K562 (cell line): ENCODE results near the gene BCL2A1. TPM values are rescaled to one million over a fixed set of nuclear protein-coding genes. Genes with fewer than 3 reads are reported as not detected.

ENCODE experiments used
- ATAC-seq: fragments of 200-7000 bp; cut with Tn5 transposase; 3 replicates; pipeline ENCODE4 v1.9.1; 2020; ENCODE audit warnings: moderate library complexity
- BruUV-seq: library from RNA; stranded (reverse); fragments of 400-500 nt; replicated peaks from 2 replicates; lab custom pipeline; 2021; lab: Mats Ljungman, UMichigan
- CTCF ChIA-PET: fragments of 300-600 bp; formaldehyde crosslinking; extraction: SDS; loops from one replicate; lab custom pipeline; 2021; ENCODE audit warnings: low intra/inter-chr PET ratio; lab: Yijun Ruan, JAX
- POLR2A ChIA-PET: fragments of 300-600, 350-650 bp; sonication (Branson Sonifier 250); formaldehyde crosslinking; extraction: SDS; loops from one replicate; lab custom pipeline; 2021; ENCODE audit warnings: antibody characterized with exemption, inconsistent platforms; lab: Yijun Ruan, JAX
- DNase-seq, 4 experiments: peaks; one replicate each; pipeline versions ENCODE4 v3.0.0 to v3.0.0-alpha.2; 2011 to 2018; ENCODE audit warnings: low spot score in 3 of 4, mixed read lengths in 3 of 4; ENCODE audit errors: extremely low read depth in 1 of 4
- FAIRE-seq: peaks from 2 replicates; lab custom pipeline; 2011; peaks lifted over from hg19 to GRCh38; lab: Jason Lieb, UNC
- H2AFZ ChIP-seq: 2 replicates; pipeline ENCODE4 v1.6.0; 2011; ENCODE audit warnings: low read depth, low read length, control low read depth, inconsistent platforms
- H3K27ac ChIP-seq: fragments of 200-600 bp; 3 replicates; pipeline ENCODE4 v1.8.0; 2011; ENCODE audit warnings: low read depth, mild to moderate bottlenecking, control low read depth, inconsistent platforms, low read length, moderate library complexity, mixed read lengths; ENCODE audit errors: extremely low read depth
- H3K27me3 ChIP-seq, 2 experiments: fragments of 300-600 bp in 1 of 2; 2 replicates in 1 of 2; 3 replicates in 1 of 2; pipeline versions ENCODE4 v1.6.0 to v1.8.0; 2011; ENCODE audit warnings: inconsistent platforms in 2 of 2, low read length in 2 of 2, mild to moderate bottlenecking in 1 of 2, mixed read lengths in 1 of 2, moderate library complexity in 1 of 2; ENCODE audit not compliant: control insufficient read depth in 2 of 2, insufficient read depth in 2 of 2
- H3K36me3 ChIP-seq: fragments of 300-600 bp; 3 replicates; pipeline ENCODE4 v1.8.0; 2011; ENCODE audit warnings: mild to moderate bottlenecking, low read length, inconsistent platforms; ENCODE audit not compliant: control insufficient read depth, insufficient read depth
- H3K4me1 ChIP-seq, 2 experiments: fragments of 200-600 bp in 1 of 2; replicated peaks in 1 of 2; 2 replicates in 1 of 2; 3 replicates in 1 of 2; pipeline versions ENCODE4 v1.5.1 to v1.8.0; 2011; ENCODE audit warnings: inconsistent platforms in 2 of 2, low read length in 2 of 2, mild to moderate bottlenecking in 1 of 2, mixed read lengths in 1 of 2, moderate library complexity in 1 of 2; ENCODE audit not compliant: control insufficient read depth in 2 of 2, insufficient read depth in 2 of 2
- H3K4me2 ChIP-seq: 2 replicates; pipeline ENCODE4 v1.6.1; 2011; ENCODE audit warnings: low read length, control low read depth, inconsistent platforms, mixed read lengths; ENCODE audit not compliant: insufficient read depth
- H3K4me3 ChIP-seq: fragments of 200-600 bp; sonication (generic), shearing (Covaris generic); 2 replicates; pipeline ENCODE4 v1.5.1; 2016; ENCODE audit warnings: control low read depth, inconsistent platforms
- H3K79me2 ChIP-seq: fragments of 200-600 bp; 3 replicates; pipeline ENCODE4 v1.8.0; 2011; ENCODE audit warnings: low read length, inconsistent platforms; ENCODE audit not compliant: control insufficient read depth, insufficient read depth
- H3K9ac ChIP-seq, 2 experiments: 2 replicates each; pipeline versions ENCODE4 v1.6.0 to v1.6.1; 2011; ENCODE audit warnings: low read depth in 2 of 2, low read length in 2 of 2, control low read depth in 1 of 2, inconsistent platforms in 1 of 2, mild to moderate bottlenecking in 1 of 2, mixed read lengths in 1 of 2; ENCODE audit not compliant: insufficient read depth in 1 of 2
- H3K9me1 ChIP-seq: one replicate; pipeline ENCODE4 v1.6.0; 2011; ENCODE audit warnings: inconsistent platforms, mild to moderate bottlenecking, low read length, moderate library complexity; ENCODE audit not compliant: control insufficient read depth, insufficient read depth
- H3K9me3 ChIP-seq: replicated peaks from 2 replicates; pipeline ENCODE4 v1.5.1; 2011; ENCODE audit warnings: low read depth, low read length, inconsistent platforms; ENCODE audit not compliant: control insufficient read depth, insufficient read depth
- H4K20me1 ChIP-seq: replicated peaks from 2 replicates; pipeline ENCODE4 v1.6.1; 2011; ENCODE audit warnings: low read length, inconsistent platforms, mixed read lengths; ENCODE audit not compliant: control insufficient read depth, insufficient read depth
- CREB5 ChIP-seq: fragments of 250-450 bp; sonication (Bioruptor Pico); IDR thresholded peaks from 2 replicates; pipeline ENCODE4 v1.5.0; 2020; ENCODE audit warnings: mild to moderate bottlenecking
- KDM5B ChIP-seq: fragments of 200-600 bp; sonication (generic); IDR thresholded peaks from 2 replicates; pipeline ENCODE4 v1.6.1; 2012; ENCODE audit warnings: low read depth, mild to moderate bottlenecking, moderate library complexity, low read length, control low read depth, inconsistent platforms; ENCODE audit not compliant: insufficient replicate concordance
- MAFG ChIP-seq: fragments of 450-650 bp; conservative IDR thresholded peaks from 2 replicates; pipeline ENCODE4 v1.6.1; 2016; ENCODE audit warnings: missing genetic modification characterization, missing compliant biosample characterization
- SPI1 ChIP-seq: IDR thresholded peaks from 2 replicates; pipeline ENCODE4 v1.6.1; 2011; ENCODE audit warnings: low read depth, low read length, control low read depth, borderline replicate concordance
- TSC22D4 ChIP-seq: fragments of 450-650 bp; IDR thresholded peaks from 2 replicates; pipeline ENCODE4 v1.6.1; 2016; ENCODE audit warnings: missing genetic modification characterization, missing biosample characterization, control low read depth
- ZFP30 ChIP-seq: fragments of 250-450 bp; sonication (Bioruptor Pico); IDR thresholded peaks from 2 replicates; pipeline ENCODE4 v1.8.0; 2022; ENCODE audit warnings: moderate library complexity, mild to moderate bottlenecking, inconsistent platforms, borderline replicate concordance
- ZNF398 ChIP-seq: fragments of 250-450 bp; sonication (Bioruptor Pico); IDR thresholded peaks from 2 replicates; pipeline ENCODE4 v1.8.0; 2021; ENCODE audit warnings: moderate library complexity, mild to moderate bottlenecking, inconsistent platforms
- ZNF583 ChIP-seq: fragments of 250-450 bp; sonication (Bioruptor Pico); IDR thresholded peaks from 2 replicates; pipeline ENCODE4 v1.4.0; 2020
- ZNF589 ChIP-seq: fragments of 200-800 bp; sonication (Bioruptor generic); IDR thresholded peaks from 2 replicates; pipeline ENCODE4 v1.6.1; 2016; ENCODE audit warnings: low read depth, missing genetic modification characterization, missing compliant biosample characterization
- WGBS: fragments of 100-300 bp; shearing (Covaris generic); methylation state at CpG from one replicate; pipeline ENCODE4 v1.1.6; 2016; ENCODE audit warnings: low coverage, mixed read lengths; ENCODE audit not compliant: insufficient coverage; ENCODE audit errors: missing lambda C conversion rate; 5-methylcytosine and 5-hydroxymethylcytosine counted together
- in situ Hi-C: fragments of 300-500 bp; cut with MboI; formaldehyde crosslinking; loops from 4 replicates; pipeline ENCODE4 v1.15.0; 2018; ENCODE audit warnings: inconsistent platforms, mixed read lengths
- intact Hi-C: fragments of 100-400 bp; cut with micrococcal nuclease; formaldehyde crosslinking; loops from 2 replicates; pipeline ENCODE4 v1.14.2; 2022
- polyA plus RNA-seq, 8 experiments: library from polyadenylated mRNA; depleted of rRNA in 4 of 8; stranded (reverse) in 5 of 8; unstranded in 3 of 8; fragments of >200 nt; fragmentation: Nextera tagmentation in 2 of 8; fragmentation: Illumina TruSeq in 1 of 8; extraction: Ambion mirVana in 2 of 8; extraction: Trizol in 1 of 8; gene quantifications; 2 replicates each; pipeline versions ENCODE4 v1.2.1 to v1.2.3, GENCODE V29; 2011 to 2014; ENCODE audit warnings: inconsistent platforms in 1 of 8, missing spikeins in 1 of 8
- total RNA-seq, 7 experiments: library from RNA; depleted of rRNA in 6 of 7; stranded (reverse); fragments of >200 nt in 6 of 7; fragmentation: Illumina TruSeq in 2 of 7; extraction: Trizol in 2 of 7; gene quantifications; 2 replicates each; pipeline versions ENCODE4 v1.2.1 to v1.2.3, GENCODE V29; 2011 to 2021; ENCODE audit warnings: low replicate concordance in 1 of 7
- TF ChIP-seq, protein P1 (sequence below): IDR thresholded peaks from 2 replicates; pipeline ENCODE4 v1.6.1; 2012; ENCODE audit warnings: low read depth, low read length, improper control_type of control experiment, borderline replicate concordance

Gene BCL2A1
- total and polyA plus RNA-seq, 9 of the 15 experiments (the other 6 are each of a cell fraction or from before 2014, with no cell fraction given) = 0.11 to 1.2 (median 0.25) TPM; not detected in 4

DNA sequence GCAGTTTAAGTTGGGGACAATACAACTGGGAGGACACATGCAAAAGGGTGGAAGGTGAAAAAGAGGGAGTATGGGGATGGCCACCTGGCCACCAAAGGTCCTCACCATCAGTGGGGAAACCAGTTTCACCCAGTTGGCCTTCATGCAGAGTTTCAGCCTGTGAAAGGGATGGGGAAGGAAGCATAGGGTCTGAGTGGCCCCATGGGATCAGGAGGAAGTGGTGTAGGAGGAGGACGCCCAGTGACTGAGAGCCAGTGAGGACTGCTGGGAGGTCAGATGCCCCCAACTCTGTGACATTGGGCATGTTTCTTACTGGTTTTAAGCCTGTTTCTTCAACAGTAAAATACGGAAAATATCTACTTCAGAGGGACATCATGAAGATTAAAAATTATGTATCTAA, 16.3 kb downstream of the BCL2A1 start:
- WGBS = 53% methylated on average over 2 of the region's 2 CpGs
- Histone ChIP-seq H2AFZ (peak overlapping the region; percentile 15; the same call in 1 of the 2 replicates), H3K27ac (peak overlapping the region; percentile 37; the same call in 1 of the 3 replicates), H3K36me3 (no peaks in the 10 kb centered on the region), H3K4me2 (no peak overlapping the region), H3K9ac (no peak overlapping the region), H3K9me1 (no peaks in the 10 kb centered on the region), H3K27me3 (no peaks in the 10 kb centered on the region), H3K79me2 (no peaks in the 10 kb centered on the region), H3K4me3 (no peak overlapping the region), H3K9me3 (no peaks in the 10 kb centered on the region), H4K20me1 (no peaks in the 10 kb centered on the region), H3K4me1 (peaks cover 0 to 12% of the 10 kb centered on the region in 2 experiments; a peak in 3 of 5 replicates)
- in situ Hi-C loops = no loop called here
- peak; percentile 55 for ATAC-seq
- intact Hi-C loops = no loop called here
- FAIRE-seq = no peak
- CTCF ChIA-PET = no interaction called here
- DNase-seq = no peak
- no TSS peak for BruUV-seq
- TF ChIP-seq KDM5B = no peak
- TF ChIP-seq ZFP30 = no peak
- 0 out of 2 replicates have a peak, but pooled peaks have one; percentile 16 for TF ChIP-seq SPI1
- no peak for TF ChIP-seq ZNF583 (CRISPR knock-in tag)
- TF ChIP-seq CREB5 (CRISPR knock-in tag) = no peak
- no peak for TF ChIP-seq ZNF589 (CRISPR knock-in tag)
- TF ChIP-seq ZNF398 = no peak
- TF ChIP-seq, protein P1, sequence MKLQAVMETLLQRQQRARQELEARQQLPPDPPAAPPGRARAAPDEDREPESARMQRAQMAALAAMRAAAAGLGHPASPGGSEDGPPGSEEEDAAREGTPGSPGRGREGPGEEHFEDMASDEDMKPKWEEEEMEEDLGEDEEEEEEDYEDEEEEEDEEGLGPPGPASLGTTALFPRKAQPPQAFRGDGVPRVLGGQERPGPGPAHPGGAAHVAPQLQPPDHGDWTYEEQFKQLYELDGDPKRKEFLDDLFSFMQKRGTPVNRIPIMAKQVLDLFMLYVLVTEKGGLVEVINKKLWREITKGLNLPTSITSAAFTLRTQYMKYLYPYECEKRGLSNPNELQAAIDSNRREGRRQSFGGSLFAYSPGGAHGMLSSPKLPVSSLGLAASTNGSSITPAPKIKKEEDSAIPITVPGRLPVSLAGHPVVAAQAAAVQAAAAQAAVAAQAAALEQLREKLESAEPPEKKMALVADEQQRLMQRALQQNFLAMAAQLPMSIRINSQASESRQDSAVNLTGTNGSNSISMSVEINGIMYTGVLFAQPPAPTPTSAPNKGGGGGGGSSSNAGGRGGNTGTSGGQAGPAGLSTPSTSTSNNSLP = no peak
- TF ChIP-seq TSC22D4 (tag) = 0 out of 2 replicates have a peak, but pooled peaks have one; percentile 24
- TF ChIP-seq MAFG (tag) = no peak
- POLR2A ChIA-PET = no interaction called here
